Upper lobe of left lung (tissue), 6 donors: ENCODE measurements around the gene NINJ2. TPM values are rescaled to one million over a fixed set of nuclear protein-coding genes. Genes with fewer than 3 reads are reported as not detected.

ENCODE experiments used
- ATAC-seq, 2 donors: fragments of 200-7000 bp; cut with Tn5 transposase; one replicate each; pipeline ENCODE4 v1.9.1; 2022; ENCODE audit warnings: mild to moderate bottlenecking in 2 of 2, moderate library complexity in 2 of 2; ENCODE audit not compliant: low FRiP score in 2 of 2
- DNase-seq, 2 donors: peaks; one replicate each; pipeline ENCODE4 v3.0.0-alpha.2; 2019 to 2020
- H3K27ac ChIP-seq, 4 donors: fragments of 200-600 bp; sonication (generic); one replicate each; pipeline ENCODE4 v1.5.1; 2016 to 2019
- H3K27me3 ChIP-seq, 4 donors: fragments of 200-600 bp; sonication (generic); one replicate each; pipeline ENCODE4 v1.5.1; 2017 to 2019
- H3K36me3 ChIP-seq, 4 donors: fragments of 200-600 bp; sonication (generic); one replicate each; pipeline ENCODE4 v1.5.1; 2016 to 2019
- H3K4me1 ChIP-seq, 4 donors: fragments of 200-600 bp; sonication (generic); one replicate each; pipeline ENCODE4 v1.5.1; 2018 to 2019
- H3K4me3 ChIP-seq, 4 donors: fragments of 200-600 bp; sonication (generic); one replicate each; pipeline ENCODE4 v1.5.1; 2017 to 2019; ENCODE audit warnings: mild to moderate bottlenecking in 2 of 4, moderate library complexity in 1 of 4
- H3K9me3 ChIP-seq, 4 donors: fragments of 200-600 bp; sonication (generic); one replicate each; pipeline ENCODE4 v1.5.1; 2018 to 2019
- EP300 ChIP-seq, 4 donors: sonication (generic); formaldehyde crosslinking; IDR thresholded peaks; one replicate each; pipeline ENCODE4 v1.5.1; 2017; ENCODE audit warnings: antibody characterized with exemption in 4 of 4, control low read depth in 2 of 4
- POLR2A ChIP-seq, 4 donors: fragments of 450-650 bp; IDR thresholded peaks; one replicate each; pipeline ENCODE4 v1.5.1; 2016 to 2017; ENCODE audit warnings: antibody characterized with exemption in 4 of 4, mild to moderate bottlenecking in 2 of 4
- POLR2AphosphoS5 ChIP-seq, 2 donors: sonication (generic); formaldehyde crosslinking; IDR thresholded peaks; one replicate each; pipeline ENCODE4 v1.5.1; 2017; ENCODE audit warnings: antibody characterized with exemption in 2 of 2
- whole genome bisulfite sequencing, 2 donors: methylation state at CpG; one replicate each; pipeline ENCODE4 v1.1.5; 2017 to 2018; 5-methylcytosine and 5-hydroxymethylcytosine counted together
- total RNA-seq, 6 donors: library from RNA; depleted of rRNA in 4 of 6; stranded (reverse); fragments of >200 nt in 4 of 6; gene quantifications; one replicate each; pipeline versions ENCODE4 v1.1.0 to v1.2.1, GENCODE V29; 2016 to 2021
- TF ChIP-seq, protein P1 (sequence below), 6 experiments: fragments of 450-650 bp in 4 of 6; fragments of 200-600 bp in 2 of 6; sonication (generic) in 2 of 6; IDR thresholded peaks; one replicate each; pipeline ENCODE4 v1.5.1; 2016 to 2019; ENCODE audit warnings: antibody characterized with exemption in 6 of 6
- donor health status: DM: no; HTN: no; CAD: no; lungs with moderate emphysema.
- donor health status: DM: no; HTN: yes; CAD: no; lungs with severe emphysema.

Gene NINJ2
- total RNA-seq, 6 donors from 2014 or later: 15.6 to 73.3 (median 36.2) TPM

DNA sequence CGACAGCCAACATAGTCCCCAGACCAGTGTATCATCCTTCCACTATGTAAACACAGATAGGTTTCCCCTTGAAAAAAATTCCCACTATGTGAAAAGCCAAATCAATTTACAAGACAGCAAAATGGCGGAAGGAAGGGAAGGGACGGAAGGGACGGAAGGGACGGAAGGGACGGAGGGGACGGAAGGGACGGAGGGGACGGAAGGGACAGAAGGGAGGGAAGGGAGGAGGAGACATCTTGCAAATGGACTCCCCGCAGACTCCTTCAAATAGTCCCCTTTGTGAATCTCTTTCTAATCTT is 75.3 kb downstream of the NINJ2 start:
- Histone ChIP-seq H3K27me3 (no peaks in the 10 kb centered on the region), H3K4me1 (no peaks in the 10 kb centered on the region), H3K36me3 (no peaks in the 10 kb centered on the region), H3K9me3 (no peaks in the 10 kb centered on the region), H3K27ac (no peak overlapping the region), H3K4me3 (no peak overlapping the region)
- 91 to 92% methylated on average over 9 to 10 of the region's 10 CpGs for WGBS, 2 donors
- DNase-seq (no peak), ATAC-seq (no peak)
- TF ChIP-seq EP300 (IDR thresholded peaks at IDR 0.05) (no peak), POLR2A (IDR thresholded peaks at IDR 0.05) (no peak), POLR2AphosphoS5 (IDR thresholded peaks at IDR 0.05) (no peak)
- TF ChIP-seq, protein P1, sequence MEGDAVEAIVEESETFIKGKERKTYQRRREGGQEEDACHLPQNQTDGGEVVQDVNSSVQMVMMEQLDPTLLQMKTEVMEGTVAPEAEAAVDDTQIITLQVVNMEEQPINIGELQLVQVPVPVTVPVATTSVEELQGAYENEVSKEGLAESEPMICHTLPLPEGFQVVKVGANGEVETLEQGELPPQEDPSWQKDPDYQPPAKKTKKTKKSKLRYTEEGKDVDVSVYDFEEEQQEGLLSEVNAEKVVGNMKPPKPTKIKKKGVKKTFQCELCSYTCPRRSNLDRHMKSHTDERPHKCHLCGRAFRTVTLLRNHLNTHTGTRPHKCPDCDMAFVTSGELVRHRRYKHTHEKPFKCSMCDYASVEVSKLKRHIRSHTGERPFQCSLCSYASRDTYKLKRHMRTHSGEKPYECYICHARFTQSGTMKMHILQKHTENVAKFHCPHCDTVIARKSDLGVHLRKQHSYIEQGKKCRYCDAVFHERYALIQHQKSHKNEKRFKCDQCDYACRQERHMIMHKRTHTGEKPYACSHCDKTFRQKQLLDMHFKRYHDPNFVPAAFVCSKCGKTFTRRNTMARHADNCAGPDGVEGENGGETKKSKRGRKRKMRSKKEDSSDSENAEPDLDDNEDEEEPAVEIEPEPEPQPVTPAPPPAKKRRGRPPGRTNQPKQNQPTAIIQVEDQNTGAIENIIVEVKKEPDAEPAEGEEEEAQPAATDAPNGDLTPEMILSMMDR (IDR thresholded peaks at IDR 0.05): no peak

DNA sequence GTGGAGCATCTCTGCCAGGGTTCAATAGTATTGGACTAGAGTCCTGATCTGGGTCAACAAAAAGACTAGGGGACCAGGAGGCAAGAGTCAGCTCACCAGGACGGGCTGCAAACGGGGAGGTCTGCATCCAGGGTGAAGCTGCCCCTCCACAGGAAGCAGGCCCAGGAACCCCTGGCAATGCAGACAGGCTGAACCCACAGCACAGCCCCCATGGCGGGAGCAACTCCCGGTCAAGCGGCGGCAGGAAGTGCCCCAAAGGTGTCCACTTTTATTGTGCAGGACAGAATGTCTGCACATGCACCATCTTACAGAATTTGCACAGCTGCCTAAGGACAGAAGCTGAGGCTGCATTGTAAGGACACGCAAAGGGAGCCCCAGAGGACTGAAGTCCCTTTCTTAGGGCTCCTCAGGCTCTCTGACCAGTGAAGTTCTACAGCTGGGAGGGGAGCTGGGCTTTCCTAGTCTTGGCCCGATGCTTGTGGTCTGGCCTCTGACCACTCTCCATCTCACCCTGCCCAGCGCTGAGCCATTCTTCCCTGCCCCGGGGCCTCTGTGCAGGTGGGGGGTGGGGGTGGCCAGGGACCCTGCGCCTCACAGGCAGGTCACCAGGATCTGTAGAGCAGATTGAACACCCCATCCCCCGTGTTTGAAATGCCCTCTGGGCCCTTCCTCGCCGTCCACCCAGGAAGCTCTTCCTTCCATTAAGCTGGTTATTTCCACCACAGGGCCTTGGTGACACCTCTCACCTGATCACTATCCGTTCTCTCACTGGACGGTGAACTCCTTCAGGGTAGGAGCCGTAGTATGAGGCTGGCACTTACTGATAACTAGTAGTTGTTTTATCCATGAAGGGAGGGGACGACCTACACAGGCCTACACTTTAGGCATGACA is 75.9 kb downstream of the NINJ2 start:
- no peak overlapping the region for H3K4me3 ChIP-seq
- 84 to 85% methylated on average over 14 to 18 of the region's 18 CpGs for WGBS, 2 donors

DNA sequence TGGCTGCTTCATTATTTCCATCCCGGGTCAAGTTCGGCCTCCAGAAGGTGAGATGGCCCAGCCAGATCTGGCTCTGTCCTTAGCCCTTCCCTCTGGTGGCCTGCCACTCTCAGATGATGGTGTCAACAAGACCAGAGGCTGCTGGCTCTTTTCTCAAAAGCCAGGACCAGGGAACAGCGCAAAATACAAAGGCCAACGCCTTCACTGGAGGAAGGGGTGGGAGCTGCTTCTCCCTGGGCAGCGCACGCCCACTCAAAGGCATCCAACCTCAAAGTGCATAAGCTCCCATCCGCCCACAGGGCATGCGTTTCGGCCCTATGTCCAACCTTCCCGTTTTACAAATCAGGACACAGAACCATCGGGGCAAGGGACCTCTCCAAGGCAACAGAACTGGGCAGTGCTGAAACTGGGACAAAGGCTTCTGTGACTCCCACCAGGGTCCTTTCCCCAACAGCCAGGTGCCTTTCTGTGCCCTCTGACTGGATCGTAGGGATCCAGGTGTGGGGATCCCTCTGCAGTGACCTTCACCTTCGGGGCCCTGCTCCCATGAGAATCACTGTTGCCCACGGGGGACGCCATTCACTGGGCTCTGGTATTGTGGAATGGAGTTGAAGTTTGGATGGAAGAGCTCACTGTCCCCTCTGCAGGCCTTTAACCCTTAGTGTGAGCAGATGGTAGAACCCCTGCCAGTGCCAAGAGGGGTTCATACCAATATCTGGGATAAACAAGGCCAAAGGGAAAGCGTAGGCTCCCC is 76.8 kb downstream of the NINJ2 start:
- ATAC-seq: peak in 1 of 2 donors; percentile 10
- Histone ChIP-seq H3K4me1 (no peaks in the 10 kb centered on the region), H3K27me3 (no peaks in the 10 kb centered on the region), H3K36me3 (no peaks in the 10 kb centered on the region), H3K9me3 (no peaks in the 10 kb centered on the region), H3K4me3 (no peak overlapping the region), H3K27ac (no peak overlapping the region)
- 93 to 95% methylated on average over 6 to 16 of the region's 16 CpGs for WGBS, 2 donors
- TF ChIP-seq, protein P1 (IDR thresholded peaks at IDR 0.05): no peak
- no peak for TF ChIP-seq POLR2AphosphoS5 (IDR thresholded peaks at IDR 0.05)
- no peak for TF ChIP-seq POLR2A (IDR thresholded peaks at IDR 0.05)
- TF ChIP-seq EP300 (IDR thresholded peaks at IDR 0.05): no peak
- peak in 1 of 2 donors; percentile 21 for DNase-seq

More for the DNA sequence above, 75.9 kb downstream of the NINJ2 start:
- no peaks in the 10 kb centered on the region for H3K27me3 ChIP-seq
- DNase-seq (peak in 1 of 2 donors; percentile 10), ATAC-seq (no peak)
- H3K4me1 ChIP-seq: no peaks in the 10 kb centered on the region
- H3K27ac ChIP-seq: no peak overlapping the region
- no peak for TF ChIP-seq EP300 (IDR thresholded peaks at IDR 0.05)
- TF ChIP-seq, protein P1 (IDR thresholded peaks at IDR 0.05): no peak
- TF ChIP-seq POLR2A (IDR thresholded peaks at IDR 0.05): no peak
- no peaks in the 10 kb centered on the region for H3K9me3 ChIP-seq
- no peaks in the 10 kb centered on the region for H3K36me3 ChIP-seq

DNA sequence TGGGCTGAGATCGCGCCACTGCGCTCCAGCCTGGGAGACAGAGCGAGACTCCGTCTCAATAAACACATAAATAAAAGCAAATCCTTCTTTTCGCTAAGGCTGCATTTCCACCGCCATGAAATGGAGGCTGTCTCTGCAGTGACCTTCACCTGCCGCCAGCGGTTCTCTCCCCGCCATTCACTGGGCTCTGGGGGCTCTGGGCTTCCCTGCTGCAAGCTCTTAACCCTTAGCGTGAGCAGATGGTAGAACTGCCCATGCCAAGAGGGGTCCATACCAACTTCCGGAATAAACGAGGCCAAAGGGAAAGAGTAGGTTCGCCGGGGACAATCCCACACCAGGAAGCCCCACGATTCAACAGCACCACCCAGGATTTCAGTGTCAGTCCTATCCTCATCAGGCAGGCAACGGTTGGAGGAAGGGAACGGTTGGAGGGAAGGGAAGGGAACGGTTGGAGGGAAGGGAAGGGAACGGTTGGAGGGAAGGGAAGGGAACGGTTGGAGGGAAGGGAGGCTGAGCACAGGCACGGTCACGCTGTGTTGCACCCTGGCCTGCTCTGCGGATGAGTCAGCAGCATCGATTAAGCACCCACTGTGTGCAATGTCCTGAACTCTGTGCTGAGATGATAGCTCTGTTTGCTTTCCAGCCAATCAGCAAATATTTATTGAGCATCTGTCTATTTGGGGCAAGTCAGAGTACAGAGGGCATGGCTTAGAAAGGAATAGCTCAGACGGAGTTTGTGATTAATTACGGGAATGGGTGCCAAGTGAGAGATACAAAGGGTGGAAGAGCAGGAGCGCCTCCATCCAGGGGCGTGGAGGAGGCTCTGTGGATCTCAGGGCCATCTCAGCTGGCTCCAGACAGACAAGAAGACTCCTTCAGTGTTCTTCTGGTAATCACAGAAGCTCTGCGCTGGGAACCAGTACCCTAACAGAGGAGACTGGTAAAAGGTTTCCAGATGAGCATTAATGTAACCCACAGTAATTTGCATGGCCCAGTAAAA is 77.9 kb downstream of the NINJ2 start:
- ATAC-seq: no peak
- DNase-seq: peak in 1 of 2 donors; percentile 3
- TF ChIP-seq POLR2AphosphoS5 (IDR thresholded peaks at IDR 0.05): no peak
- TF ChIP-seq POLR2A (IDR thresholded peaks at IDR 0.05): no peak
- TF ChIP-seq, protein P1 (IDR thresholded peaks at IDR 0.05): no peak
- TF ChIP-seq EP300 (IDR thresholded peaks at IDR 0.05): no peak
- Histone ChIP-seq H3K4me3 (no peak overlapping the region), H3K36me3 (no peaks in the 10 kb centered on the region), H3K9me3 (no peaks in the 10 kb centered on the region), H3K27ac (no peak overlapping the region), H3K4me1 (no peaks in the 10 kb centered on the region), H3K27me3 (no peaks in the 10 kb centered on the region)
- WGBS, 2 donors: 83 to 92% methylated on average over 26 to 30 of the region's 30 CpGs
